ENCODE data around the gene PLXNA2.

DNA sequence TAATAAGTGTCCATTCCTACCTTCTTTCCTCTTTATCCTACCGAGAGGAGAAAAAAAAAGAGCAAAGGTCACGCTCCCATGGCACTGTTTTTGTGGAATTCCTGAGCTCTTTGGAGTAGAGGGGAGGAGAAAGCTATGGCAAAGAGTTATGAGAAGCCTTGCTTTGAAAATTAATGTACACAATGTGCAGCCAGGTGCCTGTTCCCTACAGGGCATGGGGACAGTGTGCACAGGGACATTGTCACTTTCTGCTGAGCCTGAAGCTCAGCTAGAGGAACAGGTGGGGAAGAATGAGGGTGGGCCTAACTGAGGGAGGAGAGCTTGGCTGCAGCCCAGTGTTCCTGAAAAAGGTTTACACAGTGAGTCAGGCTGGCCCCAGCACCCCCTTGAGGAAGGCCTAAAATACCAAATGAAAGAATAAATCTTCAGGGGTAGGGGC lies 66.1 kb downstream of the PLXNA2 start:
- TF ChIP-seq, protein P1, sequence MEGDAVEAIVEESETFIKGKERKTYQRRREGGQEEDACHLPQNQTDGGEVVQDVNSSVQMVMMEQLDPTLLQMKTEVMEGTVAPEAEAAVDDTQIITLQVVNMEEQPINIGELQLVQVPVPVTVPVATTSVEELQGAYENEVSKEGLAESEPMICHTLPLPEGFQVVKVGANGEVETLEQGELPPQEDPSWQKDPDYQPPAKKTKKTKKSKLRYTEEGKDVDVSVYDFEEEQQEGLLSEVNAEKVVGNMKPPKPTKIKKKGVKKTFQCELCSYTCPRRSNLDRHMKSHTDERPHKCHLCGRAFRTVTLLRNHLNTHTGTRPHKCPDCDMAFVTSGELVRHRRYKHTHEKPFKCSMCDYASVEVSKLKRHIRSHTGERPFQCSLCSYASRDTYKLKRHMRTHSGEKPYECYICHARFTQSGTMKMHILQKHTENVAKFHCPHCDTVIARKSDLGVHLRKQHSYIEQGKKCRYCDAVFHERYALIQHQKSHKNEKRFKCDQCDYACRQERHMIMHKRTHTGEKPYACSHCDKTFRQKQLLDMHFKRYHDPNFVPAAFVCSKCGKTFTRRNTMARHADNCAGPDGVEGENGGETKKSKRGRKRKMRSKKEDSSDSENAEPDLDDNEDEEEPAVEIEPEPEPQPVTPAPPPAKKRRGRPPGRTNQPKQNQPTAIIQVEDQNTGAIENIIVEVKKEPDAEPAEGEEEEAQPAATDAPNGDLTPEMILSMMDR (IDR thresholded peaks at IDR 0.05; ENCODE audit: borderline replicate concordance, extremely low read depth, low read length, poor library complexity, severe bottlenecking) = no peak
- no peak for TF ChIP-seq EZH2 (IDR thresholded peaks at IDR 0.05; ENCODE audit: borderline replicate concordance, low read depth, low read length, severe bottlenecking)
